LNCaP clone FGC (cell line): ENCODE measurements around the gene CFAP92.
A peak's percentile ranks its signal among the peaks of the same experiment; 100 is the strongest.

Experiments
- DNase-seq: peaks from one replicate; pipeline ENCODE4 v3.0.0-alpha.2; 2011; ENCODE audit warnings: low read depth
- H3K4me3 ChIP-seq: 2 replicates; pipeline ENCODE4 v1.5.1; 2011; ENCODE audit warnings: mild to moderate bottlenecking, low read depth, low read length, control low read depth
- TF ChIP-seq, protein P1 (sequence below): IDR thresholded peaks from 2 replicates; pipeline ENCODE4 v1.5.1; 2012; ENCODE audit warnings: mild to moderate bottlenecking; ENCODE audit not compliant: control insufficient read depth, insufficient read depth; ENCODE audit errors: extremely low read depth

CFAP92 gene

DNA sequence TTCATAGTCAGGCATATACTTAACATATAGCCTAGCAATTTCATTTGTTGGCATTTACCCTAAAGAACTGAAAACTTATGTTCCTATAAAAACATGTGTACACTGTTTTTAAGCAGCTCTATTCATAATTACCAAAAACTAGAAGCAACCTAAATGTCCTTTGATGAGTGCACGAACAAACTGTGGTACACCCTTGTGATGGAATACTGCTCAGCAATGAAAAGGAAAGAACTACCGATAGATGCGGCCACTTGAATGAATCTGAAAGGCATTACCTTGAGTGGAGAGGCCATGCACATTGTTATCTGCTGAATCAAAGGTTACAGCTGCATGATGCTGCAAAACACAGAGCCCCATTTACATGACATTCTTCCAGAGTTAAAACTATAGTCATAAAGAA lies 44.7 kb downstream of the CFAP92 start:
- TF ChIP-seq, protein P1, sequence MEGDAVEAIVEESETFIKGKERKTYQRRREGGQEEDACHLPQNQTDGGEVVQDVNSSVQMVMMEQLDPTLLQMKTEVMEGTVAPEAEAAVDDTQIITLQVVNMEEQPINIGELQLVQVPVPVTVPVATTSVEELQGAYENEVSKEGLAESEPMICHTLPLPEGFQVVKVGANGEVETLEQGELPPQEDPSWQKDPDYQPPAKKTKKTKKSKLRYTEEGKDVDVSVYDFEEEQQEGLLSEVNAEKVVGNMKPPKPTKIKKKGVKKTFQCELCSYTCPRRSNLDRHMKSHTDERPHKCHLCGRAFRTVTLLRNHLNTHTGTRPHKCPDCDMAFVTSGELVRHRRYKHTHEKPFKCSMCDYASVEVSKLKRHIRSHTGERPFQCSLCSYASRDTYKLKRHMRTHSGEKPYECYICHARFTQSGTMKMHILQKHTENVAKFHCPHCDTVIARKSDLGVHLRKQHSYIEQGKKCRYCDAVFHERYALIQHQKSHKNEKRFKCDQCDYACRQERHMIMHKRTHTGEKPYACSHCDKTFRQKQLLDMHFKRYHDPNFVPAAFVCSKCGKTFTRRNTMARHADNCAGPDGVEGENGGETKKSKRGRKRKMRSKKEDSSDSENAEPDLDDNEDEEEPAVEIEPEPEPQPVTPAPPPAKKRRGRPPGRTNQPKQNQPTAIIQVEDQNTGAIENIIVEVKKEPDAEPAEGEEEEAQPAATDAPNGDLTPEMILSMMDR = no peak
- DNase-seq = no peak
- no peak overlapping the region for H3K4me3 ChIP-seq

DNA sequence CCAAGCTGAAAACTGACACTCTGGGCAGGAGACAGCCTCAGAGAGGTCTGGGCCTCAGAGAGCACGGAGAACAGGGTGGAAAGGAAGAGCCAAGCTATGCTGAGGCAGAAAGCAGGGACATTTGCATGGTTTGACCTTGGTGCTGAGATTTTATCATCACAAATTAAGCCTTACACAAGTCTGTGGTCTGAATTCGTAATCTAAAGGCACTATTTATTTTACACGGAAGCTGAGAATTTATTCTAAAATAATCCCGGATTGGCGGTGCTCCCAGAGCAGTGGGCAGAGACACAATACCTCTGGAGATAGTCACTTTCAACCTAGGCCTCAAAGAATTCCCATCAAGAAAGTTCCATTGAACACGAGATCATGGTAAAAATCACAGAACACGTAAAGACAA lies 47.5 kb downstream of the CFAP92 start:
- DNase-seq = no peak
- no peak overlapping the region for H3K4me3 ChIP-seq
- TF ChIP-seq, protein P1 = no peak

DNA sequence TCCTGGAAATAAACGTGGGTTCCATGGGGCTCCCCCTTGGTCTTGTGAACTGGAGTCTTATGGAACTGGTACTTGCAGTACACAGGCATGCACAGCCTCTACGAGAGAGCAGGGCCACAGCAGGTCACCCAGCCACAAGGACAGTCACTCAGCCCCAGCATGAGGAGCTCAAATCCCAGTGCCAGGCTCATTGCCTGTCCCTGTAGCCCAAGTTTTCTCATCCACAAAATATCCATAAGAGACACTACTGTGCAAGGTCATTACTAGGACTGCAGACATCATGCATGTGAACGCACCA lies 48.0 kb downstream of the CFAP92 start:
- H3K4me3 ChIP-seq = no peak overlapping the region
- TF ChIP-seq, protein P1 = no peak
- no peak for DNase-seq

DNA sequence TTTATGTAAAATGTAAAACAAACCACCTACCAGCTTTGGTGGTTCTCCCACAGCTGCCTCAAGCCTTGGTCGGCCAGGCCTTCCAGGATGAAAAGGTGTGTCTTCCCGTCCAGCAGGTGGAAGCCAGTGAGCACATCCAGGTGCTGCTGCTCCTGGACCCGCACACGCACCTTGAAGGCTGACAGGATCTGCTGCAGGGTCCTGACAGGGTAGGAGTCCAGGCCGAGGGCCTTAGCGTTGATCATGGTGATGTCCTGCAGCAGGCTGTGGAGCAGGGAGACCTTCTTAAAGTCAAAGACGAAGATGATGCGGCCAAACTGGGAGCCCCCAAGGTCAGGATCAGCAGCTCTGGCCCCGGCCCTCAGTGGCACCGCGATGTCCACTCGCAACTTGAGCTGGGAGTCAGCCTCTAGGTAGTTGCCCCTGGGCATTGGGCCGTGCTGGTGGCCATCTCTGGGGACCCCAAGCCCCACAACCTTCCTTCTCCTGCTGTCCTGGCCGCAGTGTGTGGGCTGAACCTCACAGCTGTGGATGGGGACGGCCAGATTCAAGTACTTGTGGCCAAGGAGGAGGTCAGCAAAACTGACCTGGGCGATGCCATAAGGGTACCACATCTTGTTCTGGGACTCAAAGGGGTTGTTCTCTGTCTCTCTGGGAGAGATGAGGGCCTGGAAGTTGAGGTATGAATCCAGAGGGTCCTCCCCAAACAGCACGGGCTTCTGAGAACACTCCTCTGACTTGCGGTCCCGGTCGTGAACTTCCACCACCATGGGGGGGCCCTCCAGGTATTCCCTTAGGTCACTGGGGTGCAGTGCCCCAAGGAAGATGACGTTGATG lies 48.6 kb downstream of the CFAP92 start:
- TF ChIP-seq, protein P1 = no peak

DNA sequence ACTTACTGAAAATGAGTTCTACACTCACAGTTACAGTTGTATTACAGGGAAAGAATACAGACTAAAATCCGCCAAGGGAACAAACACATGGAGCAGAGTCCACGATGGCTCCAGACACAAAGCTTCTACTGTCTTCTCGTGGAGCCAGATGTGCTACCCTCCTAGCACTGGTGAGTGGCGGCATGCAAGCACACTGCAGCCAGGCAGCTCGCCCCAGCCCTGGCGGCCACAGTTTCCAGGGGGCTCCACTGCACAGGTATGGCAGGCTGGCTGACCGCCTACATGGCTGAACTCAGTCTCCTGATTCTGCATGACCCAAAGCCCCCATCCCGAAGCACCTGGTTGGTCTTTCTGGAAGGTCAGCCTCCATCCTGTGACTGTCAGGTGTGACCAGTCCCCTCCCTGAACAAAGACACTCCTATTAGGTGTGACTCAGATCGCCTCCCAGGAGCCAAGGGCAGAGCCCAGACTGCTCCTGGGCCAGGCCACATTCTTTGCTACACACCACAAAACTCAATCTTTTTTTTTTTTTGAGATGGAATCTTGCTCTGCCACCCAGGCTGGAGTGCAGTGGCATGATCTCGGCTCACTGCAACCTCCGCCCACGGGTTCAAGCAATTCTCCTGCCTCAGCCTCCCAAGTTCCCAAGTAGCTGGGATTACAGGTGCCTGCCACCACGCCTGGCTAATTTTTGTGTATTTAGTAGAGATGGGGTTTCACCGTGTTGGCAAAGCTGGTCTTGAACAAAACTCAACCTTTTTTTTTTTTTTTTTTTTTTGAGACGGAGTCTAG lies 51.5 kb downstream of the CFAP92 start:
- TF ChIP-seq, protein P1 = no peak
- DNase-seq = no peak
- H3K4me3 ChIP-seq = no peak overlapping the region

More for the DNA sequence above, 48.6 kb downstream of the CFAP92 start:
- no peak for DNase-seq
- no peak overlapping the region for H3K4me3 ChIP-seq

DNA sequence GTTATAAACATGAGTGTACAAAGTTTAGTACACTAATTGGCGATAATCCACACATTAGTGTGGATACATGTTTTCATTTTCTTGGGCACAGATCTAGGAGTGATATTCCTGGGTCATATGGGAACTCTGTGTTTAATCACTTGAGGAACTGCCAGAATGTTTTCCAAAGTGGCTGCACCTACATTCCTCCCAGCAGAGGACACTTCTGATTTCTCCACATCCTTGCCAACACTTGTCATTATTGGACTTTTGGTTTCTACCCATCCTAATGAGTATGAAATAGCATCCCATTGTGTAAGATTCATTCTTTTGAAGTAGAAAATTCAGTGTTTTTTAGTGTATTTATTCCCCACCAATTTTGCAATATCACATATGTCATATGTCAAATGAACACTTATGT lies 53.6 kb downstream of the CFAP92 start:
- TF ChIP-seq, protein P1 = no peak
- peak; percentile 7 for DNase-seq
- H3K4me3 ChIP-seq = no peak overlapping the region

DNA sequence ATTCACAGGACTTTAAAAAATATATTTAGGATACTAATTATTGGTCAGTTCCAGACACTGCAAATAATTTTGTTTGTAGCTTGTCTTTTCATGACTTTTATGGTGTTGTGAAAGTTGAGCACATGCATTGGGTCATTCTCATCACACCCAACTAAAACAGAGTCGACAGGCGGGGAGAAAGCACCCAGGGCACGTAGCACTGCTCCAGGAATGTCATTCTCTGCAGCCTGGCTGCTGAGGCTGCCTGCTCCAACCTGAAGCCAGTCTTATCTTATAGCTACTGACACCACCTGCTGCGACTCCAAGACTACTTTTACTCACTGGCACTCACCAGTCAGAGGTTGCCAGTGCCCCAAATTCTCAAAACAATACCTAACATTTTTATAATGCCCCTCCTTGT lies 57.5 kb downstream of the CFAP92 start:
- H3K4me3 ChIP-seq = no peak overlapping the region
- TF ChIP-seq, protein P1 = no peak
- DNase-seq = no peak
